ENCODE data around the gene RINL. TPM values are rescaled to one million over a fixed set of nuclear protein-coding genes. Genes with fewer than 3 reads are reported as not detected.
A peak's percentile ranks its signal among the peaks of the same experiment; 100 is the strongest.

RINL gene
- total and polyA plus RNA-seq, 2 of the 4 experiments (the other 2 are of a cell fraction), result 0.72 to 1.9 TPM

DNA sequence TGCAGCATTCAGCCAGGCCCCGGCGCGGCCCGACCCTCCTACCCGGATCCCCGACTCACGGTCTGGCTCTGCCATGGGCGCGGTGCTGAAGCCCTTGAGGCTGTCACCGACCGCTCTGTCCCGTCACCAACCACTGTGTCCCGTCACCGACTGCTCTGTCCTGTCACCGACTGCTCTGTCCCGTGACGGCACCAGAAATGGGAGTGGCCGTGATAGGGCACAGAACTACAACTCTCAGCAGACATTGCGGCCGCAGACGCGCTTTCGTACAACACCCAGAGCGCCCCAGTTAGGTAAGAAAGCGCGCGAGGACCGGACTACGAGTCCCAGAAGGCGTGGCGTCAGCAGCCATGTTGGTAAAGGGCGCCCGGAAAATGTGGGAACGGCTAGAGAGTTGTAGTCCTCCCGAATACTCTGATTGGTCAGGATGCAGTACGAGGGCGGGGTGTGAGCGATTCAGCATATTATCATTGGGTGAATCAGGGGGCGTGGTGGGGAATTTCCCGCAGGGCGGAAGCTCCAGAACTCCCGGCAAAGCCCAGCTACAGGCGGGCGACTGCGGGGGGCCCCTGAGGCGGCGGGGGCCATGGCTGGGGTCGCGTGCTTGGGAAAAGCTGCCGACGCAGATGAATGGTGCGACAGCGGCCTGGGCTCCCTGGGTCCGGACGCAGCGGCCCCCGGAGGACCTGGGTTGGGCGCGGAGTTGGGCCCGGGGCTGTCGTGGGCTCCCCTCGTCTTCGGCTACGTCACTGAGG, 21.5 kb upstream of the RINL start, which contains the start of the genes NFKBIB and SIRT2:
Gene NFKBIB, plus strand, starts transcription at position 523 of the 755 bp plus-strand sequence. Its CDS starts 64 bp downstream, at position 587.
Gene SIRT2, minus strand, starts transcription at position 172 of the 755 bp plus-strand sequence. Its CDS starts 97 bp downstream, at position 75.
- Histone ChIP-seq H3K4ac (ENCODE audit: low read depth, low read length) (peak within 1 kb of the TSS; percentile 56), H3K4me1 (ENCODE audit: control insufficient read depth, insufficient read depth, low read length) (peaks cover 3% of the 10 kb centered on the region; the same call in 1 of the 2 replicates), H2BK15ac (ENCODE audit: low read depth, low read length) (no peak within 1 kb of the TSS), H2BK5ac (ENCODE audit: low read depth, low read length, poor library complexity, severe bottlenecking) (peak within 1 kb of the TSS; percentile 56), H3K14ac (replicated peaks; ENCODE audit: low read depth, low read length) (peak within 1 kb of the TSS; percentile 81), H3K18ac (ENCODE audit: low read depth, low read length) (no peak within 1 kb of the TSS), H2AFZ (replicated peaks; ENCODE audit: low read length, poor library complexity) (peak within 1 kb of the TSS; percentile 98), H2BK20ac (ENCODE audit: low read depth, low read length) (no peak within 1 kb of the TSS), H2AK9ac (replicated peaks; ENCODE audit: low read depth, low read length, poor library complexity) (peak within 1 kb of the TSS; percentile 94), H4K20me1 (ENCODE audit: insufficient read depth, low read length) (peaks cover 4% of the 10 kb centered on the region), H4K91ac (ENCODE audit: insufficient read depth, low read depth, low read length) (peak within 1 kb of the TSS; percentile 23; the same call in 1 of the 2 replicates), H3K27me3 (ENCODE audit: control insufficient read depth, insufficient read depth, low read length) (no peaks in the 10 kb centered on the region), H3K56ac (ENCODE audit: extremely low read depth, insufficient read depth, low read length) (peak within 1 kb of the TSS; percentile 47), H3K9ac (ENCODE audit: low read depth, low read length) (peak within 1 kb of the TSS; percentile 61), H2BK120ac (ENCODE audit: low read depth, low read length) (no peak within 1 kb of the TSS; the same call in 1 of the 2 replicates), H3K9me1 (ENCODE audit: insufficient read depth, low read length) (no peaks in the 10 kb centered on the region; the same call in none of the 2 replicates), H3K4me3 (ENCODE audit: insufficient read depth, low read depth, low read length) (peak within 1 kb of the TSS; percentile 66), H3K4me2 (ENCODE audit: low read depth, low read length) (peak within 1 kb of the TSS; percentile 99), H3K9me3 (ENCODE audit: control insufficient read depth, insufficient read depth, low read length) (no peaks in the 10 kb centered on the region), H3K79me1 (ENCODE audit: low read depth in 1 of 2, low read length in 2 of 2) (peaks cover 20 to 47% of the 10 kb centered on the region in 2 experiments), H4K5ac (ENCODE audit: low read depth, low read length) (peak within 1 kb of the TSS; percentile 22; the same call in 1 of the 2 replicates), H3K23ac (ENCODE audit: low read depth, low read length) (peak within 1 kb of the TSS; percentile 46), H4K8ac (ENCODE audit: low read depth in 2 of 2, low read length in 2 of 2) (peak within 1 kb of the TSS; percentile 12 to 84; a peak in 3 of 4 replicates), H3K27ac (ENCODE audit: insufficient read depth, low read length) (peak within 1 kb of the TSS; percentile 58), H3K36me3 (ENCODE audit: control insufficient read depth, insufficient read depth, low read length) (peaks cover 3% of the 10 kb centered on the region; the same call in 1 of the 2 replicates), H2AK5ac (ENCODE audit: low read depth, low read length) (no peak within 1 kb of the TSS)
- intact Hi-C loops (cut with micrococcal nuclease) (loop anchor here (1.0 kb wide), 1 partner anchor 49 kb away; no protein-coding TSS in a partner anchor), in situ Hi-C loops (cut with MboI; ENCODE audit: low sequenced_read_pairs) (loop anchor here (25.0 kb wide), 1 partner anchor 162 kb away; the partner anchor contains the start of gene CAPN12), dilution Hi-C loops (cut with HindIII; ENCODE audit: low sequenced_read_pairs, unreplicated experiment) (no loop called here)
- BruUV-seq (replicated peaks), result no TSS peak
- ATAC-seq (ENCODE audit: low read depth) (peak; percentile 96), DNase-seq (peak; percentile 99)
- WGBS, 2 experiments (ENCODE audit: extremely low coverage in 2 of 2, insufficient read length in 1 of 2), result 0% methylated on average over 52 of the region's 64 CpGs; no CpG with 5 or more reads in 1 of the 2 experiments
- CTCF ChIA-PET, result interaction anchor here (0.6 to 1.7 kb wide), 3 partner anchors 13 to 422 kb away, joined by 3 to 10 read pairs (median 4); partner anchors contain the start of genes MRPS12 and SARS2
- POLR2A ChIA-PET (ENCODE audit: unreplicated experiment), result interaction anchor here (0.9 kb wide), 1 partner anchor 36 kb away, joined by 6 read pairs; no protein-coding TSS in a partner anchor
- TF ChIP-seq CTCF (conservative IDR thresholded peaks at IDR 0.05; ENCODE audit: low read depth, low read length) (no peak), MXI1 (IDR thresholded peaks at IDR 0.05; ENCODE audit: borderline replicate concordance, low read depth, low read length) (peak; percentile 12; the same call in 1 of the 2 replicates), NFE2L2 (IDR thresholded peaks at IDR 0.05; ENCODE audit: low read depth, low read length) (no peak), SMC3 (IDR thresholded peaks at IDR 0.05; ENCODE audit: low read depth, low read length) (no peak), RAD21 (IDR thresholded peaks at IDR 0.05; ENCODE audit: low read length) (no peak), RCOR1 (IDR thresholded peaks at IDR 0.05; ENCODE audit: insufficient replicate concordance, low read length) (no peak), MAZ (IDR thresholded peaks at IDR 0.05; ENCODE audit: borderline replicate concordance, low read depth, low read length) (peak; percentile 47; the same call in 1 of the 2 replicates), POLR2A (IDR thresholded peaks at IDR 0.05; ENCODE audit: low read depth, low read length) (peak; percentile 87), MAFK (IDR thresholded peaks at IDR 0.05; ENCODE audit: low read depth, low read length) (no peak; the same call in 1 of the 2 replicates), FOS (IDR thresholded peaks at IDR 0.05; ENCODE audit: low read depth, low read length) (peak; percentile 60; the same call in 1 of the 2 replicates)
- TF ChIP-seq, protein P1, sequence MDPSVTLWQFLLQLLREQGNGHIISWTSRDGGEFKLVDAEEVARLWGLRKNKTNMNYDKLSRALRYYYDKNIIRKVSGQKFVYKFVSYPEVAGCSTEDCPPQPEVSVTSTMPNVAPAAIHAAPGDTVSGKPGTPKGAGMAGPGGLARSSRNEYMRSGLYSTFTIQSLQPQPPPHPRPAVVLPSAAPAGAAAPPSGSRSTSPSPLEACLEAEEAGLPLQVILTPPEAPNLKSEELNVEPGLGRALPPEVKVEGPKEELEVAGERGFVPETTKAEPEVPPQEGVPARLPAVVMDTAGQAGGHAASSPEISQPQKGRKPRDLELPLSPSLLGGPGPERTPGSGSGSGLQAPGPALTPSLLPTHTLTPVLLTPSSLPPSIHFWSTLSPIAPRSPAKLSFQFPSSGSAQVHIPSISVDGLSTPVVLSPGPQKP (IDR thresholded peaks at IDR 0.05; ENCODE audit: borderline replicate concordance, low read depth, low read length), result no peak
- TF ChIP-seq, protein P2, sequence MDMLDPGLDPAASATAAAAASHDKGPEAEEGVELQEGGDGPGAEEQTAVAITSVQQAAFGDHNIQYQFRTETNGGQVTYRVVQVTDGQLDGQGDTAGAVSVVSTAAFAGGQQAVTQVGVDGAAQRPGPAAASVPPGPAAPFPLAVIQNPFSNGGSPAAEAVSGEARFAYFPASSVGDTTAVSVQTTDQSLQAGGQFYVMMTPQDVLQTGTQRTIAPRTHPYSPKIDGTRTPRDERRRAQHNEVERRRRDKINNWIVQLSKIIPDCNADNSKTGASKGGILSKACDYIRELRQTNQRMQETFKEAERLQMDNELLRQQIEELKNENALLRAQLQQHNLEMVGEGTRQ (IDR thresholded peaks at IDR 0.05; ENCODE audit: low read depth, low read length), result no peak; the same call in 1 of the 2 replicates
